GM21619 (cell line): ENCODE results near the gene SCFD2.

Source experiments
- ATAC-seq: cut with Tn5 transposase; IDR thresholded peaks from one replicate; pipeline ENCODE4 v1.9.1; 2021; ENCODE audit not compliant: unreplicated experiment

SCFD2 gene

GRCh38 chr4:52939739-52940138, 426.1 kb downstream of the SCFD2 start:
- ATAC-seq = no peak

DNA sequence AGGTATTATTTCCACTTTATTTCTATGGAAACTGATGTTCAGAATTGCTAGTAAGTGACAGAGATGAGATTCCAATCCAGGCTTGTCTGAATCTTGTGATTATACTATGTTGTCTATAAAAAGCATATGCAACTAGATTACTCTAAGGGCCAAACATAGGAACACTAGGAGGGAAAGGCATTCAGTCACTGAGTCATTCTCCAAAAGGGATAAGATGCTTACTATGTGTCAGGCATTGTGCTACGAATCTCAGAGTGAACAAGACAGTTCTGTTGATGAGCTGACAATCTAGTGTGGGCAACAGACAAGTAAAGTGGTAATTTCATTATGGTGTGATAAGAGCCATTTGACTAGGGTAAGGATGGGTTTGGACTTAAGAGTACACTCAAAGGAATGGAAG, 426.5 kb downstream of the SCFD2 start:
- no peak for ATAC-seq

DNA sequence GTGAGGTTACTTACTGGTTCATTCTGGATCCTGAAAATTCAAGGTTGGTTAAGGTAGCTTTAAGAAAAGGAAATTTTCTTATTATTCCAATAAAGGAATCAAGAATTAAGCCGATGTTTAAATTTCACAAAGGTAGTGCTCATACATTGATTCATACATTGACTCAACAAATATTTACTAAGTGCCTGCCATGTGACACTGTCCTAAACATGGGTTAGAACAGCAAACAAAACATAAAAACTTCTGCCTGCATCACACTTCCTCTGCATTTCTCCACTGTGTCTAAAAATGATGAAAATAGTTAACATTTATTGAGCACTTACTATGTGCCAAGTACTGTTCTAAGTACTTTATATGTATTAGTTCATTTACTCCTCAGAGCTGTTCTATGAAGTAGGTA, 428.0 kb downstream of the SCFD2 start:
- ATAC-seq = no peak

DNA sequence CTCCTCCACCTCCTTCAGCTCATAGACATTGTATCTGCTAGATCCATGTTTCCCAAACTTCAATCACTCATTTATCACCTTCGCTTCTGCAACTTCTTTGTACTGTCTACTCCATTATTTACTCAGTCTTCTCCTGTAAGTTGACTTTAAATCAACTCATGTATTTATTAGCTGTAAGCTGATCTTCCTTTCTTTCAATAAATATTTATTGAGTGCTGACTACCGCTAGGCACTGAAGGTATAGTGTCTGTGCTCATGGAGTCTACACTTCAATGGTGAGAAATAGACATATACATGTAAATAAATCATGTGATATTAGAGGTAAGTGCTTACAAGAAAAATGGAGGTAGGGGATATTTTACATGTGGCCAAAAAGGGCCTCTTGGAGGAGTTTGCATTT, 429.1 kb downstream of the SCFD2 start:
- no peak for ATAC-seq

DNA sequence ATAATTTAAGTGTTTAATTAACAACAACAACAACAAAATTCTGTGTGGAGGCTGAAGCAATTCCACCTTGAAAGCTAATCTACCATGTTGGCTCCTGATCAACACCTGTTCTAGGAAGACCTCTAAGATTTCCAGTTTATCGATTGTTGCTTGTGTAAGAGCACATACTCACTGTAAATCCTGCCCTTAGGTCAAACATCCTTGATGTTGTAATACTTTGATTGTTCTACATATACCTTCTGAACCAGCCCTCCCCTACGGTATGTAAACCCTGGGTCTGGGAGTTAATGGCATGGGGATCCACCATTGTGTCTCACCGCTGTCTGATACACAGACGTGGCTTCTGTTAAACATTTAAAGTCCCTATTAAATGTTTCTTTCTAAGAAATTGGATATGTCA, 430.5 kb downstream of the SCFD2 start:
- ATAC-seq = no peak

- no peak for ATAC-seq
Measured at GRCh38 chr4:52933738-52934137, 432.1 kb downstream of the SCFD2 start.

DNA sequence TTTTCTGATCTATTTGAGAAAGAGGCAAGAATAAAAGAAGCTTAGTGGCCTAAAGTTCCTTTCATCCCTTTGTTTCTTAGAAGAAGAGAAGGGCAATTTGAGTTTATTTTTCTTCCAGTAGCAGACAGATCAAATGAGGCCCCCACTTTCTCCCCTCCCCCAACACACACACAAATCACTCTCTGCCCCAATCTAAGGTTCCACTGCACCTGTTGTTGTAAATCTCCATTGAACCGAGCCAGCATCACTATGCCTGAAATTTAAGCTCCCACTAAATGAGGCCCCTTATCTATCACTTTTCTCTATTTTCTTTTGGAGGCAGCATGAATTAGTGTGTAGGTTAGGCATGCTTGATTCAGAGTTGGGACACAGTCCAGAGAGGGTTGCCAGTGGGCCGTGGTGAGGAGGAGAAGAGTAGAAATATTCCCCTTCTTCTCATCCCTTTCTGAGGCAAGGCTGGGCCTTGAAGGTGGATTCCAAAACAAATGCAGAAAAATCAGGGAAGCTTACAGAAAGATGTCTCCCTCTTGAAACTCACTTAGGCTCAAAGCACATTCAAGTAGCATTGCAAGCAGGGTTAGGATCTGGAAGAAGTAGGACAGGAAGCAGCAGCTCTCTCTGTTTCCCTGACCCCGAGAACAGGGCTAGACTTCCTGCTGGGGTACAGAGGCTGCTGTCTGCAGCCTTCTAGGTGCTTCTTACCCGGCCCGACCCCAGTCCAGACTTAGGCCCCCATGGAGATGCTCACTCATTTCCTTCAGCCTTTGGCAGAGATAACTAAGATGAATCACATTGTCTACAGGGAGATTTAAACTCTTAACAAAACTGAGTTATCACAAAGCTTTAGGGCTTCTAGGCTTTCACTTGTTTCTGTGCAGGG, 433.0 kb downstream of the SCFD2 start:
- ATAC-seq = no peak

DNA sequence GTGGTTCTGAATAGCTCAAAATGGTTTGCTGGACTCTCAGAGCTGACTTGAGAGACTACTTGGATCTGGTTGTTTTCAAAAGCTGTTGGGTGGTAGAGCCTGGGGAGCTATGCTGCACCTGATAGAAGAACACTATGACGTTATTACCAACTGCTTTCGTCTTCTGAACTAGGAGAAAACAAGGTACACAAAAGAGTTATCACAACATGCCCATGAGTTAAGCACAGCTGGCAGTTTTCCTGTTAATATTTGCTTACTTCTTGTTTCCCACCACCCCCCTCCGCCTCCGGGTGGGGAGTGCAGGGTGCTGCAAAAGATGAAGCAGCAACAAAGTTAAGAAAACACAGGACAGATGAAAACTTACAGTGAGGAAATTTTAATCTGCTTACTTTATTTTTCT, 434.6 kb downstream of the SCFD2 start:
- ATAC-seq = no peak

DNA sequence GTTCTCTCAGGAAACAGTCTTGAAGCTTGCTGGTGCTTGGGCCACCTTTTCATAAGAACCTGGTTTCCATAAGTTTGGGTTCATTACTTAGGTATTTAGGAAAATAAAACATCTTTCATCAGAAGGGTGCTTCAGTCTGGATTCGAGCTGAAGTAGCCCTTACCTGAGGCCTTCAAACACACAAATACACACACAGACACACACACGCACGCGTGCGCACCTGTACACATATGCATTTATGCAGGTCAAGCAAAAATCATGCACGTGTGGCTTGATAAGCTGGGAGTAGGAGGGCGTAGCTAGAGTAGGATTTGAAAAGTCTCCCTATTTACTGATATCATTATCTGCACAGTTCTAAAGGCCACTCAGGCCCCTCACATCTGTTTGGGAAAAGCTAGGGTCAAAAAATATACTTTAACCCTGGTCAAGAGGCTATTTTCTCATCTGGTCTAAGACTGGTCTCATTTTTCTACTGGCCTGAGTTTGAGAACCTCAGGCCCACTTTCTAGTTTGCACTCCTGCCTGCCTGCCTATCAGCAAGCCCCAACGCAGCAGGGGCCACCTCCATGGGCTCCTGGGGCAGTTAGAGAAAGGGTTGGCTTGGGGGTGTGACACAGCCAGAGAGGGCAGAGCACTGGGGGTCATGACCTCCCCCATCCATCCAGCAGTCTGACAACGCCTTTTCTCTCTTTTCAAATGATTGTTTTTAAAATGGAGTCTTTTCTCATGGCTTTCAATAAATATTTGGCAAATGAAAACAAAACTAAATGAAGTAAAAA, 439.5 kb downstream of the SCFD2 start:
- no peak for ATAC-seq

GRCh38 chr4:52925531-52925968, 440.3 kb downstream of the SCFD2 start:
- ATAC-seq = no peak

- ATAC-seq = no peak
Measured at GRCh38 chr4:52919461-52919860, 446.4 kb downstream of the SCFD2 start.

DNA sequence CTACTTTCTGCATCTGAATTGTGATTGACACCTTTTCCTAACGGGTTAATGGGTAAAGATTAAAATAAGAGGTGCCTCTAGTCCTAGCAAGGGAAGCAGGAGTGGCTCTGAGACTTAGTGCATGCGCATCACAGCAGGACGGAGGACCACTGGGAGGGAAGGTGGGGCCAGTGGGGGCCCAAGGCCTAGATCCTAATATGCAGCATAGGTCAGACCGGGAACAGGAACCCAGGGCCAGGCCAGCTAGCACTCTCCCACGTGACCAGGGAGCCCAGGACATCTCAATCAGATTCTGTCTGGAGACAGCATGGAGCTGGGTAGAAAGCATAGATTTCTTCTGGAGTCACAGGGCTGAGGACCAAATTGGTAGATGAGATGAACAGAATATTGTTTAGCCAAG, 448.0 kb downstream of the SCFD2 start:
- no peak for ATAC-seq

DNA sequence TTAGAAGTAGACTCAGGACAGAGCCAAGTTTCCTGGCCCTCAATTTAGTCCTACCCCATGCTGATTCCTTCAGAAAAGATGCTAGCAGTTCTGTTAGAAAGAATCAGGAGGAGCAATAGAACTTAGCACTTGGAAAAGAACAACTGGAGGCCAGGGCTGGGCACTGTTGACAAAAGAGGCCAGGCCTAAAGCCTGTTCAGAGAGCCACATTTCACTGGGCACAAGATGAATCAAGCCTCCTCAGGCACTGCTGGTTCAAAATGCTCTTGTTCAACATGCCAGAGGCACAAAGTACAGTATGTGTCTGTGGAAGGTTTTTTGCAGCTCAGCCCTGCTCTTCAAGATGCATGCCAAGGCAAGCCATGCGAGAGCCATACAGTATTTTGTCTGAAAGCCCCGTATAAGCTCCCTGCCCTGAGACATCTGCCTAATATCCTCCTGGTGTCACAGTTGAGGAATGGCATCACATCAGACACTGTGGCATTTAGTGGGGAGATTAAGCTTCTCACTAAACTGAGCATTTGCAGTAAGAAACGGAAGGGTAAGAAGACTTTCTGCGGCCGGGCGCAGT, 450.0 kb downstream of the SCFD2 start:
- ATAC-seq = no peak

DNA sequence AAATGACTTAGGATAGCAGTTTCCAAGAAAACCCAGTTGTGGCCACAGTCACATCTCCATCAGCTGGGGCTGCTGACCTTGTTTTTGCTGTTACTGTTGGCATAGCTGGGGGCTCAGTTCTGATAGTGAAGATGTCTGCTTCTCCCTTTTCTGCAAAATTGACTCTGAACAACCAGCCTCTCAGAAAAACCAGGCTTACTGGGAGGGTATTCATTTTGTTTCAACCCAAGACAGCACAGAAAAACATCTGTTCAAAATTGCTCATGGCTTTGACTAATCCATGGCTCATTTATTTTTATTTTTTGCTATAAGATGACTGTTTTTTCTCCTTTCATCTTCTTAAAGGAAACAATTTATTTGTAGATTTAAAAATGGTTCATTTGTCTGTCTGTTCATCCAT, 450.7 kb downstream of the SCFD2 start:
- ATAC-seq = no peak

GRCh38 chr4:52914051-52914605, 451.7 kb downstream of the SCFD2 start:
- no peak for ATAC-seq

DNA sequence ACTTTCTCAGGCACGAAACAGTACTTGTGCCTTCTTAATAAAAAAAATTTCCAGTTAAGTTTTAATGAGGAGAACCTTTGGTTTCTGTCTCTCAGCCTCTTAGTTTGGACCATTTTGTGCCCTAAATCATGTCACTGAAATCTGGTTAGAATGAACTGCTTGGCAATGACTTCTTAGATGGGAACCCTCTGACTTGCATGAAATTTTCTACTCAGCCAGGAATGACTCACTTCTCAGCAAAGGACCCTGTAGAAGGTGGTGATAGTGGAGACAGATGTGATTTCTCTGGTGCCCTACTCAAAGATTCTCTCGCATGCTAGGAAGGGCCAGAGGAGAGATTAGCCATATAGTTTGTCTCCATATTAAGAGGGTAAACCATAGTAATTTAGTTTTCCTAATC, 453.3 kb downstream of the SCFD2 start:
- no peak for ATAC-seq

DNA sequence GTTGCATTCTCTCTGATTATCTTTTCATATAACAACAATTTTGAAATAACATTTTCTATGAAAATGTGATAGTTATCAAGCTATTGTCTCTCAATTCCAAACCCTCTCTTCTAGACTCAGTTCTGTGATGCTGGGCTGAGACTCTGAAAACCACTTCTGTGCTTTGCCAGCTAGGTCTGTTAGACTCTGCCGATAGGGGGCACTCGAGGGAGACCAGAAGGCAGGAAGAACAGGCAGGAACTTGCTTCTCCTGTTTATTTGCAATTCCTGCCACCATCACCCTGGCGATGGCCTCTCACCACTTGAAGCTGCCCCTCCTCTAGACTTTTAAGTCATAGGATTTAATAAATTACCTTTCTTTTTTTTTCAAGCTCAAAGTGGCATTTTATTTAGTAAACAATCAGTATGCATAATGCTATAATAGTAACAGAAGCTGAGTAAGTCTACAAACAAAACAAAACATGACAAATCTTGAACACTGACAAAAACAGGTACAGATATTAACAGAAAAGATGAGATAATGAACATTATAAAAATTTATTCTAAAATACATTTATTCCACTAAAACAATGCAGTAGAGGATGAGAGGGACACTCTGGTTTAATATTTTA, 454.1 kb downstream of the SCFD2 start:
- peak; percentile 79 for ATAC-seq

- no peak for ATAC-seq
Measured at GRCh38 chr4:52910115-52910514, 455.7 kb downstream of the SCFD2 start.

DNA sequence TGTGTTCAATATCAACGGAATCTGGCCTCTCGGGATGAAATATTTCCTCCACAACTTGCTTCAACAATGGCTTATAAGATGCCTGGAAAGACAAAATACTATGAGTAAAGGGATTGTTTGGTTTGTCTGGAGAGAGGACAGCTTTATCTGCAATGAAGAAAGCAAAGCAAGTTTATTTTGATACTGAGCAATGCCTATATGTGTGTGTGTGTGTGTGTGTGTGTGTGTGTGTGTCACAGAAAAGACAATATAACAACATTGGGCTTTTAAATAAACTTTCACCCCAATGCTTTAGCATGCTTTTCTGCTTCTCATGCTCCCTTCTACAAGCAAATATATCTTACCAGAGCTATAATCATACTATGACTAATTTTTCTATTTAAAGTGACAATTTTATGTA, 458.4 kb downstream of the SCFD2 start:
- ATAC-seq = no peak

DNA sequence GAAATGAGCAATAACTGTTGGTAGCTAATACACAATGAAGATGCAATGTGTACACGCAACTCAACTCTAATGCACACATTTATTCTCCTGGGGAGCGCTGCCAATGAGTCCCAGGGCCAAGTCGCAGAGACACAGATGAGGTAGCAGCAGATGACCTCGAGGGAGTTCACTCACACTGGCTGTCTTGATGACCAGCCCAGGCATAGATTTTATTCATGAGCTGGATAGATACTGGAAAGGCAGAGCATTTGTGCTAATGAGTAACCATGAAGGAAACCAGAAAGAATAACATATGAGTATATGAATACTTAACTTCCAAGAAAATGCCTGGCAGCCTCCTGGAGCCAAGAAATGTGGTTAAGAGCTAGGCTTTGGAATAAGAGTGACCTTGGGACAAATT, 461.4 kb downstream of the SCFD2 start:
- ATAC-seq = no peak

DNA sequence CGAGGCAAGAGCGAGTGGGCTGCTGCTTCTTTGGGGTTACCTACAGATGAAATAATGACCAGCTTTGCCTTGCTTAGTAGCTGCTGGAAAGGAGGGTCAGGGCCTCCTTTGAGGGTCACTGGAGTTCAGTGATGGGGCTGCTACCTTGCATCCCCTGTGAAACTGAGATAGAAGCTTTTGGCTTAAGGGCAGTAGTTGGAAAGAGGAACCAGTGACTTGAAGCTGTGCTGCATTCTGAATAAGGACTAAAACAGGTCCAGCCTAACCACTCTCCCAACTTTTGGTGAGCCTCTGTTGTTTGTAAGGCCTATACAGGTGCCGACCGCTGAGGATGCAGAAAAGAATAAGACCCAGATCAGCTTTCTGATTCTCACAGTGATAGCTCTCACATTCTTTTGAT, 462.6 kb downstream of the SCFD2 start:
- no peak for ATAC-seq
